Measurements from ENCODE around the gene MALSU1.

MALSU1 gene

DNA sequence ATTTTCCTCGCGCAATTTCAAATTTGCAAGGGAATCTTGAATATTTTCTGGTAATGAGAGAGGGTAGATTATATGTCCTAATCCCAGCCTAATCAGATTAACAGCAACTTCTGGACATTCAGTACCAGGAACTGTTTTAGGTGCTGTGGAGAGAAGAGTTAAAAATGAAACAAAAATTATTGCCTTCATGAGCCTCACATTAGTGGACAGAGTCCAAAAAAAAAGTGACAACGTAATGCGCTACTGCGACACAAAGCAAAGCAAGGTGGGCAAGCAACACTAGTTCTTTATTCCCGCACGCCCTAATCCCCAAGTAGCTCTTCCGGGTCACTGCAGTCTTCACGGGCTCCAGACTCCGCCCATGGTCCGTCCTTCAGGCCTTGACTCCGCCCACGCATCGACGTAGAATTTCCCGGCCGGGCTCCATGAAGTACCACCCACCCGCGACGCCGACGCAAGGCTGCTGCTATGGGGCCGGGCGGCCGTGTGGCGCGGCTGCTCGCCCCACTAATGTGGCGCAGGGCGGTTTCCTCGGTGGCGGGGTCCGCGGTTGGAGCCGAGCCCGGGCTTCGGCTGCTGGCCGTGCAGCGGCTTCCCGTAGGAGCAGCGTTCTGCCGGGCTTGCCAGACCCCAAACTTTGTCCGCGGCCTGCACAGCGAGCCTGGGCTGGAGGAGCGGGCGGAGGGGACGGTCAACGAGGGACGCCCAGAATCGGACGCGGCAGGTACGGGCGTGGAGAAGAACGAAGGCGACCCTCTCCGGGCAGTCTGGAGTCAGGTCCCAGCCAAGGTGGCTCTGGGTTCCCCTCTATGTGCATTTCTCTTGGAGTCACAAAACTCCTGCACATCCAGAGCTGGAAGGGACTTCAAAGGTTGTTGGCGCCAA lies at the start of gene MALSU1:
MALSU1 (plus strand) TSS at position 455 of the 885 bp plus-strand sequence; CDS start at position 469, 14 bp downstream.
- peak; percentile 87 for DNase-seq (ENCODE audit: low read depth)

- no peak for DNase-seq (ENCODE audit: low read depth)
Measured at GRCh38 chr7:23249486-23249885, 49.7 kb upstream of the MALSU1 start.

DNA sequence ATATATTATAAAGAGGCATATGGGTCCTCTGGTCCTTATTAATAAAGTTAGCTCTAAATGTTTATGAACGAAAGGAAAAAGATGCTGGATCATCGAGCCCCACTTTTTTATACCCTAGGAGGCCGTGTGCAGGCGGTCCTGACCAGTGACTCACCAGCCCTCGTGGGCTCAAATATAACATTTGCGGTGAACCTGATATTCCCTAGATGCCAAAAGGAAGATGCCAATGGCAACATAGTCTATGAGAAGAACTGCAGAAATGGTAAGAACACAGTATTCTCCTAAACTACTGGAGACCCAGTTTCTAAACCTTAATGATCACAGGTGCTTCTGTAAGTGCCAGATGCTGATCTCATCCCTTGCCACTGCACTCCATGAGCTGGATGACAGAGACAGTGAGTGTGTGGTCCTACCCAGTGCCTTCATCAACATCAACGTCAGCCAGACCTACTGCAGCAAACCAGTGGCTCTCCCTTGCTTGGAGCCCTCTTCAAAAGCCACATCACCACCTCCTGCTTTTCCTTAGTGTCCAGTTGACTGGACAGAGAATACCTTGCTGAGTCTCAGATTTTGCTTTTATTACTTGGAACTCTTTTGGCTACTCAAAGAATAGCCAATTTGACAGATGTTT lies 45.0 kb upstream of the MALSU1 start:
- DNase-seq (ENCODE audit: low read depth) = no peak

GRCh38 chr7:23256731-23257130 lies 42.4 kb upstream of the MALSU1 start:
- no peak for DNase-seq (ENCODE audit: low read depth)

DNA sequence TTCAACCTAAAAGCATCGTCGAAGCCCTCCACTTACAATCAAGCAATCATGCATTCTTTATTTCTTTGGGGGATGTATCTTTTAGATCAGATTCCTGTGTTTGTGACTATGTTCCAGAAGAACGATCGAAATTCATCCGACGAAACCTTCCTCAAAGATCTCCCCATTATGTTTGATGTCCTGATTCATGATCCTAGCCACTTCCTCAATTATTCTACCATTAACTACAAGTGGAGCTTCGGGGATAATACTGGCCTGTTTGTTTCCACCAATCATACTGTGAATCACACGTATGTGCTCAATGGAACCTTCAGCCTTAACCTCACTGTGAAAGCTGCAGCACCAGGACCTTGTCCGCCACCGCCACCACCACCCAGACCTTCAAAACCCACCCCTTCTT lies 38.8 kb upstream of the MALSU1 start:
- no peak for DNase-seq (ENCODE audit: low read depth)

- peak; percentile 29 for DNase-seq (ENCODE audit: low read depth)
Measured at GRCh38 chr7:23261843-23262452, 37.2 kb upstream of the MALSU1 start.

DNA sequence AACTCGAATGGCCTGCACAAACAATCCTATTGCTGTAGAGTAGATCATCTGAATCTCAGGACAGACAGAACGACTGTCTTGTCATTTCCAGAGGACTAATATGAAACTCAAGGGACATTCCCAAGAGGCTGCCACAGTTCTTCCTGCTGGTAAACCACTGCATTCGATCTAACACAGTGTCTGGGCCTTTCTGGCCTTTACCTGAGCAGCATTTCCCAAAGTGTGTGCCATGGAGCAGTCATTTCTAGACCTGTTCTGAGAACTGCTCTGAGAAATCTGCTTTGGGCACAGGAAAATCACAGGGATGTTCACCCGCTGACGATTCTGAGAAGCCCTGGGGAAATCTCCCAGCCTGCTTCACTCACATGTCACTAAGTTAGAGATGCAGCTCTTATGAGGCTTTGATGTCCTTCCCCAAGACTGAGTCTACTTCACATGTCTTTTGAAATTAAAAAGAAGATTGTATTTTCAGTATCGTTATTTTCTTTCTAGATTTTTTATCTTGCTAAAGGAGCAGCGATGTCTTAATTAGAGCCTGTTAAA lies 34.2 kb upstream of the MALSU1 start:
- no peak for DNase-seq (ENCODE audit: low read depth)

GRCh38 chr7:23266918-23267317 lies 32.2 kb upstream of the MALSU1 start:
- no peak for DNase-seq (ENCODE audit: low read depth)

DNA sequence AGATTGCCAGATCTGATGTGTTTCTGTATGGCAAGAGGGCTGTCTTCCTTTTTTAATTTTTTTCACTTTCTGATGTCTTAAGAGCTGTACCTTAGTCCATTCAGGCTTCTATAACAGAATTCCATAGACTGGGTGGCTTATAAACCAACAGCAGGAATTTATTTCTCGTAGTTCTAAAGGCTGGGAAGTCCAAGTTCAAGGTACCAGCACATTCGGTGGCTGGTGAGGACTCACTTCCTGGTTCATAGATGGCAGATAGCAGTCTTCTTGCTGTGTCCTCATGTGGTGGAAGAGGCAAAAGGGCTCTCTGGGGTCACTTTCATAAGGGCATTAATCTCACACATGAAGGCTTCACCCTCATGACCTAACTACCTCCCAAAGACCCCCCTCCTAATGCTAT lies 31.8 kb upstream of the MALSU1 start:
- no peak for DNase-seq (ENCODE audit: low read depth)

DNA sequence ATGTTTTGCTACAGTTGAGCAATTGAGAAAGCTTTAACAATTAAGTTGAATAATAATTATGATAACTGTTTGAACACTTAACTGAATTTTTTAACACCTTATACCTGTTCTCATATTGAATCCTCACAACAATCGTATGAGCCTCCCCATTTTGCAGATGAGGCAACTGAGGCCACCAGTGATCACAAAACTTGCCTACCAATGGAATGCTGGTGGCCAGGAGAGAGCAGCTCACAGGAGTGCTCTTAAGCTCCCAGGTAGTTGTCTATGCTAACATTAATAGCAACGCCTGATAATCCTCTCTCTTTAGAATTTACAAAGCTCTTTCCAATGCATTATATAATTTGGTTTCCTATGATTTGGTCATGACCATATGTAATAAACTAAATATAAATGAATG lies 31.0 kb upstream of the MALSU1 start:
- DNase-seq (ENCODE audit: low read depth) = no peak

DNA sequence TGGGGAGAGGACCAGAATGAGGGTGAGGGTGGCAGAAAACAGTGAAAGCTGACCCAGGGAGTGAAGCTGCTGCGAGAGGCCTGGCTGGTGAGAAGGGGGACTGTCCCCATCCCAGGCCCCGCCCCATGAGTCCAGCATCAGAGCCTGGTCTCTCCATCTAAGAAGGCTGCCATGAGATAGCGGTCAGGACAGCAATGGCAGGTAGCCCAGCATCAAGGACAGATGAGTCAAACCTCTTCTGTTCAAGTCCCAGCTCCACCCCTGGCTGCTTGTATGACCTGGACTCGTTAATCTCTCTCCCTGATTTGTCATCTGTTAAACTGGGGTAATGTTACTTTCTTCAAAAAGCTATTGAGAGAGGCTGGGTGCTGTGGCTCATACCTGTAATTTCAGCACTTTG lies 30.4 kb upstream of the MALSU1 start:
- DNase-seq (ENCODE audit: low read depth) = no peak

GRCh38 chr7:23272275-23272674 lies 26.9 kb upstream of the MALSU1 start:
- no peak for DNase-seq (ENCODE audit: low read depth)

DNA sequence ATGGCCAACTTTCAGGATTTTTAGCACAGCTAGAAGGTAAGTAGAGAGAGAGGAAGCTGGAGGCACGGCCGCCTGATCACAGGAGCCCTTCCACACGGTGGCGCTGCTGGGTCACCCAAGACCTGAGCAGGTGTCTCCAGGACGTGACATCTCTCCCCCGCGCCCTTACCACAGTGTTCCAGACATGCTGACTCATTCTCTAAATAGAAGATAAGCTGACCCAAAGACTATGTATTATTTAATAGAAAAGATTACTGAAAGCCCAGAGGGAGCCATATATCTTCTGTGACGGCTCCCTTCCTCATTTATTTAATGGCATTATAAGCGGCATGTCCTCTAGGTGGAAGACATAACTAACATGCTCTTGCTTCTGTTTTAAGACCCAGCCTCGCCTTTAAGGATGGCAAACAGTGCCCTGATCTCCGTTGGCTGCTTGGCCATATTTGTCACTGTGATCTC lies 26.0 kb upstream of the MALSU1 start:
- peak; percentile 35 for DNase-seq (ENCODE audit: low read depth)

DNA sequence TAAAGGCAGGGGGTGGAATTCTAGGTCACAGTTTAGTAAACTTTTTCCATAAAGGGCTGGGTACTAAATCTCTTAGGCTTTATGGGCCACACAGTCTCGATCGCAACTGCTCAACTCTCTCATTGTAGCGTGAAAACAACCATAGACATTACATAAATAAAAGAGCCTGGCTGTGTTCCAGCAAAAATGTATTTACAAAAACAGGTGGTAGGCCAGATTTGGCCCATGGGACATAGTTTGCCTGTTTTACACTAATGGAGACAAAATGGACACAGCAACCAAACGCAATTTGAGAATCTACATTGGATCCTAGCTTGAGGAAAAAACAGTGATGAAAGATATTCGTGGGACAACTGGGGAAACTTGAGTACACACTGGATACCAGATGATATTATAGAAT lies 23.2 kb upstream of the MALSU1 start:
- no peak for DNase-seq (ENCODE audit: low read depth)

DNA sequence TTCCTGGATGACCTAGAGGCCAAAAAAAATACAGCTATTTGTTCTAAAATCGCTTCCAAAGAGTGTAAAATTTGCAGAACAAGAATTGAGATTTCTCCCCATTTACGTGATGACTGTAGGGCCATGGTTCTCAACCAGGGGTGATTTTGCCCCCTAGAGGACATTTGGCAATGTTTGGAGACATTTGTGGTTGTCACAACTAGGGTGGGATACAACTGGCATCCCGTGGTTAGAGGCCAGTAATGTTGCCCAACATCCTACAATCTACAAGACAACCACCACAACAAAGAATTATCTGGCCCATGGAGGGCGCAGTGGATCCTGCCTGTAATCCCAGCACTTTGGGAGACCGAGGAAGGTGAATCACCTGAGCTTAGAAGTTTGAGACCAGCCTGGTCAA lies 22.8 kb upstream of the MALSU1 start:
- DNase-seq (ENCODE audit: low read depth) = no peak

- no peak for DNase-seq (ENCODE audit: low read depth)
Measured at GRCh38 chr7:23276947-23277346, 22.2 kb upstream of the MALSU1 start.

DNA sequence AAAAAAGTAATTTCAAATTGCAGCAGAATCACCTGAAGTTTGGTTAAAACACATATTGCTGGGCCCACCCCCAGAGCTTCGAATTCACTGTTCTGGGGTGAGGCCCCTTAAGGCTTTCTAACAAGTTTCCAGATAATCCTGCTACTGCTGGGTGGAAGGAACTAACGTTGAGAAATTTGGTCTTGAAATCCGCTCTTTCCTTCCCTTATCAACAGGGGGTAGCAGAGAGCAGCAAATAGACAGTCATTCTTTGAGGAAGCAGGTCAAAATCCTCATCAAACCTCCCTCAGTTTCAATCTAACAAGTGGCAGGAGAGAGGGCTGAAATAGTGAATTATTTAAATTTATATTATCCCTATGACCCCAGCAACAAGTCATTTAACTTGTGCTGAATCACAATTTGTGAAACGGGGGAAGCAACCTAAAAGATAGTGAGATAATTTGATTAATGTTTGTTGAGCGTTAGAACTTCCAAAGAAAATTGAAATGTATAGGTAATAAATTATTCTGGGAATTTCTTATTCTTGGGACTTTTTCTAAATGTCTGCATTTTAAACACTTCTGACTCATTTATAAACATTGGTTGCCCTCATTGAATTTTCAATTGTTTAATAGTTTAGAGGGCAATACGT lies 21.7 kb upstream of the MALSU1 start:
- peak; percentile 53 for DNase-seq (ENCODE audit: low read depth)

GRCh38 chr7:23279819-23280525 lies 19.2 kb upstream of the MALSU1 start:
- no peak for DNase-seq (ENCODE audit: low read depth)

- no peak for DNase-seq (ENCODE audit: low read depth)
Measured at GRCh38 chr7:23283086-23283485, 16.1 kb upstream of the MALSU1 start.

DNA sequence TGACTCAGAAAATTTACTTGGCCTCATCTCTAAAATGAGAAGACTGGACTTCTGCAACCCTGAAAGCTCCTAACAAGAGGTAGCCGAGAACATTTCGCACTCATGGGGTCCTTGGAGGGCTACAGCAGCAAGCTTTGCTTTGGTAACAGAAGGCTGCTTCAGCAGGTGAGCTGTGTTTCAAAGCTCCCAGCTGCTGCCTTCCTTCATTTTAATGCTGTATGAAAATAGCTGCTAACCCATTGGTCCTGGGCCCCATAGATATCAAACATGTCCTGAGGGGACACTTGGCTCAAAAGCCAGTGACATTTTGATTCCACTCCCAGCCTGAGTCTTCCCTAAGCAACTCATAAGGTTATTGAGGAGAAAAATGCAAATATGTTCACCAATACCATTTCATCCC lies 14.3 kb upstream of the MALSU1 start:
- no peak for DNase-seq (ENCODE audit: low read depth)
